Measurements from ENCODE around the gene IMPG2.
"Not testable (repeated sequence)": the region's sequence is repeated elsewhere in the genome, so short reads cannot be mapped to it uniquely, and the experiment has no call there.

Gene IMPG2

DNA sequence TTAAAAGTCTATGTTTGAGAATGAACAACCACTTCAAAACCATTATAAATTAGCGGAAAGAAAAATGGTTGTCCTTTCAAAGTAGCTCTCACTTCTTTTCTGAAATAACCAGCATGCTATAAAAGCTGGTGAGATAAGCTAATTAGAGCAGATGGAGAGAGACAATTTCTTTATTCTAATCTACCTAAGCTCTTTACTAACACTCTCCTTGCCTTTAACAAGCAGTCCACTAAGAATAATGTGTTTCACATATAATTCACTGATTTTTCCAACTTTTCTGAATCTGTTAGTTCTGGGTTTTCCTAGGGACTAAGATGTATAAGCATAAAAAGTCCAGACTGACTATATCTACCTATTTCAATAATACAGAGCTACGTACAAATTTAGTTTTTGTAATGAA is at the start of gene IMPG2:
Gene IMPG2, minus strand, starts transcription at position 101 of the 400 bp plus-strand sequence. CDS start 203 bp downstream, outside the sequence.
- no peak for DNase-seq (ENCODE audit: low spot score)

DNA sequence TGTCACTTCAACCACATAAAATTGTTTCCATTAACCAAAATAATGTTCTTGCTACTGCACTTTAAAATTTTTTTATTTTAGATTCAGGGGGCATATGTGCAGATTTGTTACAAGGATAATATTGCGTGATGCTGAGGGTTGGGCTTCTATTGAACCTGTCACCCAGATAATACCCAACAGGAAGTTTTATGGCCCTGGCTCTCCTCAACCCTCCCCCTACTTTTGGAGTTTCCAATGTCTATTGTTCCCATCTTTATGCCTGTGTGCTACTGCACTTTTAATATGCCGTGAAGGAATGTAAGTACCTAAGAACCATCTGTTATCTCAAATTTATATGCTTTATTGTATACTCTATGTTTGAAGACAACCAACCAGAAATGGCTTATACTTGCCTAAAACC is 42.0 kb upstream of the IMPG2 start:
- no peak for DNase-seq (ENCODE audit: low spot score)

DNA sequence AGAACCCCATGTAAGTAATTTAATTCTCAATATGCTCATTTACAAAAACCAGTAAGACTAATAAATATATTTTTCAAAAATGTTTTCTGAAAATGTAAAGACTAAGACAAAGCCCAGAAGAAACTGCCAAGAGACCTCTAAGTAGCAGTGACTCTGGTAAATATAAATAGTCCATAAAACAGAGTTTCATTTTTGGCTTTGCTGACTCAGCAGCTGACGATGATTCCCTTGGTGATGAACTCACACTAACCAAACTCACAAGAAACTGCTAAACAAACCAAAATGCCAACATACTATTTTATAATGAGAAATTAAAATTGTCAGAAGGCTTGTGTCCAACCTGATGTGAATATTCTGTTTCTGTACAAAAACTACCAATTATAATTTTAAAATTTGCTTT is 31.5 kb upstream of the IMPG2 start:
- DNase-seq (ENCODE audit: low spot score), result no peak

GRCh38 chr3:101340591-101340990 is 20.2 kb upstream of the IMPG2 start:
- no peak for DNase-seq (ENCODE audit: low spot score)

DNA sequence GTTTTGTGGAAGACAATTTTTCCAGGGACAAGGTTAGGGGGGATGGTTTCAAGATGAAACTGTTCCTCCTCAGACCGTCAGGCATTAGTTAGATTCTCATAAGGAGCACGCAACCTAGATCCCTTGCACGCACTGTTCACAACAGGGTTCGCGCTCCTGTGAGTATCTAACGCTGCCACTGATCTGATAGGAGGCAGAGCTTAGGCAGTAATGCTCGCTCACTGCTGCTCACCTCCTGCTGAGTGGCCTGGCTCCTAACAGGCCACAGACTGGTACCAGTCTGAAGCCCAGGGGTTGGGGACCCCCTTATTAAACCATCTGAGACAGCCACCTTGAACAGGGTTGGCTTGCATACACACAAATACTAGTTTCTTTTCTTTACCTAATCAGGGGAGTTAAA is 13.5 kb upstream of the IMPG2 start:
- no peak for DNase-seq (ENCODE audit: low spot score)

GRCh38 chr3:101329016-101329673 is 8.8 kb upstream of the IMPG2 start:
- DNase-seq (ENCODE audit: low spot score), result no peak

DNA sequence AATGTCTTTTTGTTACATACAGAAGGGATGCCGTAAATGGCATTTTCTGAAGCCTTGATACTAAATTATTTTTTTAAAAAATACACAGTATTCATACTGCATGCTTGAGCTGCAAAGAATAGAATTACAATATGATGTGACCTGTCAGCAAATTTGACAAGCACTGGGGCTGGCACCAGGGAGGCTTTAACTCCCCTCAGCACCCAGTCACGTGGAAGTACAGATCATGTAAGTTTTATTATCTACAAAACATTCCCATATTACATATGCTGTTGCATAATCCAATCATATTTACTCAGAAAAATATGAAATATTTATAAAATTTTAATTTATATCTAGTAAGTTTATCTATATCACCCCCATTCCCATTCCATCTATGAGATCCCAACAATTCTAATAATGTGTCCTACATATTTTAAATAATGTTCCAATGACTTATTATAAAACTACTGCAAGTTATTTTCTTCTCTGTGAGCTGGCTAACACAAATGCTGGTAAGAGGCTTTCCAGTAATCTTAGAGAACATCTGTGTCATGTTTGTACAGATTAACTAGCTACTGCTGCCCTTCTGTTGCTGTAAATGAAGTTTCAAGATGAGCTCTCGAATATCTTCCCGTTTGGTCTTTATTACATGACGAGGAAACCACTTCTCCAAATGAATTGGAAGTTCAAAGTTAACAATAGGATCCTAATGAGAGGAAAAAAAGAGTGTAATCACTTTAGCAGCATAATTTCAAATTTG is 5.2 kb upstream of the IMPG2 start:
- DNase-seq (ENCODE audit: low spot score), result no peak

DNA sequence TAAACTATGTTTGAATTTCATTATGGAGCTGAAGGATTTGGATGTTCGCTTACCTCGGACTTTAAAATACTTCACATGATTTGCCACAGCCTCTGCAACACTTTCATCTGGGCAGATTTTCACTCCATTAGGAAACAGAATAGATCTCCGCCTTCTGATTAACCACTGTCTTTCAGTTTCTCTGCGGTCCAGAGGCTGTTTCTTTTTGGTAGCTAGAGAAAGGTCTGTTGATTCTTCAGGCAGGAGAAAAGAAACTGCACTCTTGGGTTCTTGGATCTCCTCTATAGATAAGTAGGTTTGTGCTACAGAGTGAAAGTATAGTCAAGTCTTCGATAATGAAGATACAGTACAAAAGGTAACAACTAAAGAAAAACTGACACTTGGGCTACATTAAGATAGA is 844 bp downstream of the IMPG2 start:
- no peak for DNase-seq (ENCODE audit: low spot score)

- DNase-seq (ENCODE audit: low spot score), result no peak
Measured at GRCh38 chr3:101312545-101312944, 7.8 kb downstream of the IMPG2 start.

DNA sequence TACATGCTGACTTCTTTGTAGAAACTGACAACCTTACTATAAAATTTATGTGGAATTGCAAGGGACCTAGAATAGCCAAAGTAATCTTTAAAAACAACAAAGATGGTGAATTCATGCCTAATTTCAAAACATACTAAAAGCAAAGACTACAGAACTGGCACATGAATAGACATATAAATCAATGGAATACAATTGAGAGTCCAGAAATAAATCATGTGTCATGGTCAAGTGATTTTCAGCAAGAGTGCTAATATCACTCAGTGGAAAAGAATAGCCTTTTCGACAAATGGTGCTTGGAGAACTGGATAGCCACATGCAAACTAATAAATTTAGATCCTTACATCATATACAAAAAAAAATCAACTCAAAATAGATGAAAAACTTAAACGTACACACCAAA is 8.7 kb downstream of the IMPG2 start:
- DNase-seq (ENCODE audit: low spot score), result no peak

DNA sequence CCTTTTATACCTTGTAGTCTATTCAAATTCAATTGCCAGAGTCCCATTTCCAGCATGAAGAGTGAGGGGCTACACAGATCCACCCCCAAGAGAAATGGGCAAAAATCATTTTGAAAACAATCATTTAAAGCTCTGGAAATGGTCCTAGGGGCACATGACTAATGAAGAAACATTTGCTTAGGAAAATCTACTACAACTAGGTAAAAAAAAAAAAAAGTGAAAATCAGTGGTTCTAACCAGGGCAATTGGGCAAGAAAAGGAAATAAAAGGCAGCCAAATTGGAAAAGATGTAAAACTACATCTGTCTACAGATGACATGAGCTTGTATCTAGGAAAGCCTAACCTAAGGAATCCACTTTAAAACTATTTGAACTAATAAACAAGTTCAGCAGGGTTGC is 9.4 kb downstream of the IMPG2 start:
- no peak for DNase-seq (ENCODE audit: low spot score)

DNA sequence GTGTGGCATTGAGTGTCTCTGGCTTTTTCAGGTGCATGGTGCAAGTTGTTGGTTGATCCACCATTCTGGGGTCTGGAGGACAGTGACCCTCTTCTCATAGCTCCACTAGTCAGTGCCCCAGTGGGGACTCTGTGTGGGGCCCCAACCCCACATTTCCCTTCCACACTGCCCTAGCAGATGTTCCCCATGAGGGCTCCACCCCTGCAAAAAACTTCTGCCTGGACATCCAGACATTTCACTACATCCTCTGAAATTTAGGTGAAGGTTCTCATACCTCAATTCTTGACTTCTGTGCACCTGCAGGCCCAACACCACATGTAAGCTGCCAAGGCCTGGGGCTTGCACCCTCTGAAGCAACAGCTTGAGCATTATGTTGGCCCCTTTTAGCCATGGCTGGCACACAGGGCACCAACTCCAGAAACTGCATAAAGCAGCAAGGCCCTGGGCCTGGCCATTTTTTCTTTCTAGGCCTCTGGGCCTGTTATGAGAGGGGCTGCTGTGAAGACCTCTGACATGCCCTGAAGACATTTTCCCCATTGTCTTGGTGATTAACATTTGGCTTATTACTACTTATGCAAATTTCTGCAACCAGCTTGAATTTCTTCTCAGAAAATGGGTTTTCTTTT is 12.1 kb downstream of the IMPG2 start:
- not testable (repeated sequence) for DNase-seq (ENCODE audit: low spot score)

- DNase-seq (ENCODE audit: low spot score), result no peak
Measured at GRCh38 chr3:101303836-101304235, 16.5 kb downstream of the IMPG2 start.

DNA sequence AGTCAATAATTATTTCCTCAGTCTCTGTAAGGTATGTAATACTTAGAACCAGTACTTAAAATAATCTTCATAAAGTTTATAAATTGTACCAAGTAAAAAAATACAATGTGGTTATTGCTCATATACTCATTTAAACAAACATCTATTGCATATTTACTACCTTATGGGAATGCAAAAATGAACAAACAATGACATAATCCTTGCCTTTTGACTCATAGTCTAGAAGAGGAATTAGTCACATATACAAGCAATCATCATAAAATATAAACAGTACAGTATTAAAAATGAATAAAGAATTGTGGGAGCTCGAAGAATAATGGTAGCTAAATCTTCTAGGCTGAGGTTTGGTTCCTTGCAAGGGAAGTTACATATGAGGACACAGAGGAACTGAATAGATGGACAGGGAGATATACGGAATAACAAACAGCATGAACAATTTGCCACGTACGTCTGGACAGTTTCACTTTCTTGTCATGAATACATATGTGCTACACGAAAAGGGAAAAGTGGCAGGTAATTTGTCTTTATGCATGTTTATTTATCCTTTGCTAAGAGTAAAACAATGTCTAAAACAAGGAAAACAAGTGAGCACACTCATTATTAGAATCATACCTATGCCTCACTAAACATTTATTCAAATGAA is 17.2 kb downstream of the IMPG2 start:
- peak; percentile 26 for DNase-seq (ENCODE audit: low spot score)

DNA sequence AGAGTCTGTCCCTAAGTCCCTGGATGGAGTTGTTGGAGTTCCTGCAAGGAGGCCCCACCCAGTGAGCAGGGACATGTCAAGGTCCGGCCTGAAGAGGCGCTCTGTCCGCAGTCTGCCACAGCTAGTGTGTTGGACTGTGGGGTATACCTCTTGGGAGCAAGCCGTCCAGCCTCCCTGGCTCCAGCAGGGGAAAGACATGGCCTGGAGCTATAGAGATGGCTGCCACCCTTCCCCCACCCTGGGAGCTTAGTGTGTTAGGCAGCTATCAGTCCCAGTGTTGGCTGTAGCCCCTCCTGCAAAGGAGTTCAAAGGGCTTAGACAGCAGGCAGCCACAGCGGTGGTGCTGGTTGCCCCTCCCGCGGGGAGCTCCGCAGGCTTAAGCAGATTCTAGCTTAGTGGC is 20.3 kb downstream of the IMPG2 start:
- no peak for DNase-seq (ENCODE audit: low spot score)

DNA sequence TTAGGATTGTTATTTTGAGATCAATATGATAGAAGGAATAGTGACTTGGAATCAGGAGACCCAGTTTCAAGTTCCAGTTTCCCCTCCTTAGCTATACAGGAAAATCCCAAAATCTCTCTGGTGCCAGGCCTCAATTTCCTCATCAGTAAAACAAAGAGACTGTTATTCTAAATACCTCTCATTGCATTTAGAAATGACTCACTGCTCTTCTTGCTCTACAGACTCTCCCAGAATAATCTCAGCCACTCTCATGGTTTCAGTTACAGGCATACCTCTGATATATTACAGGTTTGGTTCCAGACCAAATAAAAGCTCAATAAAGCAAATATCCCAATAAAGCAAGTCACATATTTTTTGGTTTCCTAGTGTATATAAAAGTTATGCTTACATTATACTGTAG is 28.3 kb downstream of the IMPG2 start:
- DNase-seq (ENCODE audit: low spot score), result peak; percentile 6

DNA sequence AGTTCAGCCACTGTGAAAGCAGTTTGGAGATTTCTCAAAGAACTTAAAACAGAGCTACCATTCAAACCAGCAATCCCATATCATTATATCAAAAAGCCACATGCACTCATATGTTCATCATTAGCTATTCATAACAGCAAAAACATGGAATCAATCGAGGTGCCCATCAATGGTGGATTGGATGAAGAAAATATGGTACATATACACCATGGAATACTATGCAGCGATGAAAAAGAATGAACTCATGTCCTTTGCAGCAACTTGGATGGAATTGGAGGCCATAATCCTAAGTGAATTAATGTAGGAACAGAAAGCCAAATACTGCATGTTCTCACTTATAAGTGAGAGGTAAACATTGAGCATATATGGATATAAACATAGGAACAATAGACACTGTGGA is 32.1 kb downstream of the IMPG2 start:
- no peak for DNase-seq (ENCODE audit: low spot score)

DNA sequence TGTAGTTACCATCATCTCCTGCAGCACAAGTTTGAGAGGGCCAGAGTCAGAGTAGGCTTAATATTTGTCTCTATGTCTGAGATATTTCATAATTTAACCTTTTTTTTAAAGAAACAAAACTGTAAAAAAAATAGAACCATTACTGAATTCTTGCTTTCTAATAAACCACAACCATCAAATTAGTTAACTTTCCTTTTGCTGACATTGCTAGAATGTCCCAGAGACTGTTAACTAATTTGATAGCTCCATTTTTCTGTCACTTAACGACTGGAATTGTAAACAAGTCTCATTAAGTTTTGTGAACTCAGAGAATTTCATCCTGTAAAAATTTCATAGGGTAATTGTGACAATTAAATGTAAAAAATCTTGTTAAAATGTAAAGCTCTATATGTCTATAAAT is 35.6 kb downstream of the IMPG2 start:
- no peak for DNase-seq (ENCODE audit: low spot score)

DNA sequence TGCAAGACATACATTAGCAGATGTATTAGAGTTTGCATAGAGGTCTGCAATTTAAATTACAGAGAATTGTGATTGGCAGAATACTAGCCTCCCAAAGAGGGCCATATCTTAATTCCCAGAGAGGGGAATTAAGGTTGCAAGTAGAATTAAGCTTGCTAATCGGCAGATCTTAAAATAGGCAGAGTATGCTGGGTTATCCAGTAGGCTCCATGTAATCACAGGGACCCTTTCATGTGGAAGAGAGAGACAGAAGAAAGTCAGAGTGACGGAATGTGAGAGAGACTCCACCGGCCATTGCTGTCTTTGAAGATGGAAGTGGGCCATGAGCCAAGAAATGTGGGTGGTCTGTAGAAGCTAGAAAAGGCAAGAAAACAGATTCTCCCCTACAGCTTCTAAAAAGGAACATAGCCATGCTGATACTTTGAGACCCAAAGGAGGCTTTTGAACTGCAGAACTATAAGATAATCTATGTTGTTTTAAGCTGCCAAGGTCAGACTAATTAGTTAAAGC is 38.8 kb downstream of the IMPG2 start:
- DNase-seq (ENCODE audit: low spot score), result no peak

DNA sequence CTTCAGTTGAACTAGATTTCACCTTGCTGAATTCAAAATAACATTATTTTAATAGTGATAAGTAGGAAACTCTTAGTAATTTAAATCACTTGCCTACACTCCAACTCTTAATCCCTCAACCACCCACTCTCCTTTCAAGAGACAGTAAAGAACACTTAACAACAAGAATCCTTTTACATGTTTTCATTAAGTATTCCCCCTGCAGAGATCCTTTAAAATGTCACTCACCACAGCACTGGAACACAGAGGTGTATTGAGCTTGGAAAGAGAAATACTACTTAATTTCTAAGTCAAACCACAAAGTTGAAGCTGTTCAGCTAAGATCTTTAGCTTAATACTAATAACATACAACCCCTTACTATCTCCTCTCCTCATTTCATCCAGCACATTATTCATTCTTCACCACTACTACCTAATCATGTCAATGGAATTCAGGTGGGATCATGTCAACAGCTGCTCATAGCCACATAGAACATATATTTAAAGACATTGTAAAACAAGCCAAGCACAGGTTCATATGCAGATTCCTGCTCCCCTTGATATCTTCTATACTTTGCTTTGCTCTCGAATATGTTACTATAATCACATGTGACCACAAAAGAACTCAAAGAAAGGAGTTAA is 40.5 kb downstream of the IMPG2 start:
- DNase-seq (ENCODE audit: low spot score), result no peak

- no peak for DNase-seq (ENCODE audit: low spot score)
Measured at GRCh38 chr3:101279162-101279561, 41.2 kb downstream of the IMPG2 start.

- no peak for DNase-seq (ENCODE audit: low spot score)
Measured at GRCh38 chr3:101278727-101279126, 41.6 kb downstream of the IMPG2 start.
